A549 (cell line): ENCODE measurements around the gene PAX9. TPM values are rescaled to one million over a fixed set of nuclear protein-coding genes. Genes with fewer than 3 reads are reported as not detected.
A peak's percentile ranks its signal among the peaks of the same experiment; 100 is the strongest.

Experiments
- ATAC-seq, 2 experiments: fragments of 200-7000 bp in 1 of 2; fragments of >200 bp in 1 of 2; cut with Nextera tagmentation in 1 of 2; cut with Tn5 transposase in 1 of 2; 3 replicates each; pipeline versions ENCODE4 v1.8.0 to v1.9.1; 2018 to 2020; ENCODE audit warnings: mild to moderate bottlenecking in 1 of 2, moderate library complexity in 1 of 2
- CTCF ChIA-PET: fragments of 300-600 bp; sonication (Branson Sonifier 250); formaldehyde crosslinking; extraction: SDS; loops from one replicate; lab custom pipeline; 2021; ENCODE audit warnings: antibody characterized with exemption, inconsistent platforms; lab: Yijun Ruan, JAX
- POLR2A ChIA-PET: fragments of 350-600 bp; formaldehyde crosslinking; extraction: SDS; loops from one replicate; lab custom pipeline; 2021; ENCODE audit warnings: antibody characterized with exemption, inconsistent platforms; lab: Yijun Ruan, JAX
- DNase-seq, 2 experiments: peaks; one replicate each; pipeline versions ENCODE4 v3.0.0 to v3.0.0-alpha.2; 2011 to 2016; ENCODE audit warnings: low read depth in 1 of 2, low spot score in 1 of 2
- FAIRE-seq: peaks from 2 replicates; lab custom pipeline; 2011; peaks lifted over from hg19 to GRCh38; lab: Jason Lieb, UNC
- H3K27ac ChIP-seq, 2 experiments: fragments of >200 bp; sonication (Bioruptor Twin); formaldehyde crosslinking; 3 replicates each; pipeline ENCODE4 v1.5.1; 2016 to 2017
- H3K4me1 ChIP-seq: fragments of >200 bp; sonication (Bioruptor Twin); formaldehyde crosslinking; 3 replicates; pipeline ENCODE4 v1.6.1; 2016
- H3K4me2 ChIP-seq: fragments of >200 bp; sonication (Bioruptor Twin); formaldehyde crosslinking; 3 replicates; pipeline ENCODE4 v1.6.1; 2016
- H3K4me3 ChIP-seq: fragments of >200 bp; sonication (Bioruptor Twin); formaldehyde crosslinking; 3 replicates; pipeline ENCODE4 v1.5.1; 2016
- H3K9me3 ChIP-seq: fragments of >200 bp; sonication (Bioruptor Twin); formaldehyde crosslinking; 3 replicates; pipeline ENCODE4 v1.6.1; 2016
- BHLHE40 ChIP-seq: IDR thresholded peaks from 2 replicates; pipeline ENCODE4 v1.6.1; 2012; ENCODE audit warnings: low read depth, low read length, inconsistent platforms
- CBX2 ChIP-seq: fragments of 200-600 bp; sonication (generic); IDR thresholded peaks from 2 replicates; pipeline ENCODE4 v1.6.1; 2016; ENCODE audit warnings: low read depth, mild to moderate bottlenecking, borderline replicate concordance
- CHD4 ChIP-seq: fragments of 200-600 bp; sonication (generic); IDR thresholded peaks from 2 replicates; pipeline ENCODE4 v1.6.1; 2016; ENCODE audit warnings: antibody characterized with exemption, mild to moderate bottlenecking, borderline replicate concordance
- E2F6 ChIP-seq: IDR thresholded peaks from 2 replicates; pipeline ENCODE4 v1.6.1; 2012; ENCODE audit warnings: low read depth, borderline replicate concordance
- EHF ChIP-seq: fragments of 250-450 bp; sonication (Bioruptor Pico); IDR thresholded peaks from 2 replicates; pipeline ENCODE4 v1.5.0; 2020; ENCODE audit warnings: mild to moderate bottlenecking
- EP300 ChIP-seq, 2 experiments: fragments of >200 bp; sonication (Bioruptor Twin); formaldehyde crosslinking; IDR thresholded peaks; 2 replicates in 1 of 2; 3 replicates in 1 of 2; pipeline ENCODE4 v1.6.1; 2016 to 2017
- ESRRA ChIP-seq: fragments of 150-350 bp; IDR thresholded peaks from 2 replicates; pipeline ENCODE4 v1.6.1; 2014; ENCODE audit warnings: mild to moderate bottlenecking, low read length, borderline replicate concordance
- FOSB ChIP-seq: fragments of 250-450 bp; sonication (Bioruptor Pico); IDR thresholded peaks from 2 replicates; pipeline ENCODE4 v1.5.0; 2020; ENCODE audit warnings: mild to moderate bottlenecking, moderate library complexity
- FOSL2 ChIP-seq, 2 experiments: fragments of 450-650 bp in 1 of 2; fragments of >200 bp in 1 of 2; sonication (Bioruptor Twin) in 1 of 2; formaldehyde crosslinking; IDR thresholded peaks; 2 replicates each; pipeline versions ENCODE4 v1.5.0 to v1.6.1; 2016 to 2020; ENCODE audit warnings: mild to moderate bottlenecking in 1 of 2, moderate library complexity in 1 of 2
- FOXS1 ChIP-seq: fragments of 250-450 bp; sonication (Bioruptor Pico); IDR thresholded peaks from 2 replicates; pipeline ENCODE4 v1.5.0; 2020; ENCODE audit warnings: mild to moderate bottlenecking, moderate library complexity
- HEYL ChIP-seq: fragments of 250-450 bp; sonication (Bioruptor Pico); IDR thresholded peaks from 2 replicates; pipeline ENCODE4 v1.8.0; 2021; ENCODE audit warnings: mild to moderate bottlenecking, moderate library complexity
- HOXB5 ChIP-seq: fragments of 250-450 bp; sonication (Bioruptor Pico); IDR thresholded peaks from 2 replicates; pipeline ENCODE4 v1.5.0; 2020; ENCODE audit warnings: mild to moderate bottlenecking, moderate library complexity
- JUN ChIP-seq, 2 experiments: fragments of >200 bp; sonication (Bioruptor Twin); formaldehyde crosslinking; IDR thresholded peaks; 2 replicates in 1 of 2; 3 replicates in 1 of 2; pipeline ENCODE4 v1.6.1; 2016 to 2017
- JUNB ChIP-seq: fragments of >200 bp; sonication (Bioruptor Twin); formaldehyde crosslinking; IDR thresholded peaks from 2 replicates; pipeline ENCODE4 v1.6.1; 2016
- KDM1A ChIP-seq: fragments of 200-600 bp; sonication (generic); IDR thresholded peaks from 2 replicates; pipeline ENCODE4 v1.6.1; 2016; ENCODE audit warnings: low read depth, mild to moderate bottlenecking
- KDM5A ChIP-seq: fragments of 200-600 bp; sonication (generic); IDR thresholded peaks from 2 replicates; pipeline ENCODE4 v1.6.1; 2016; ENCODE audit warnings: antibody characterized with exemption, mild to moderate bottlenecking
- MAFK ChIP-seq: fragments of 450-650 bp; IDR thresholded peaks from 2 replicates; pipeline ENCODE4 v1.6.1; 2014; ENCODE audit not compliant: partially characterized antibody
- MYC ChIP-seq: IDR thresholded peaks from 2 replicates; pipeline ENCODE4 v1.6.1; 2012; ENCODE audit warnings: mild to moderate bottlenecking, inconsistent platforms, low read length, improper control_type of control experiment, borderline replicate concordance
- NFE2L2 ChIP-seq: fragments of 150-350 bp; conservative IDR thresholded peaks from 2 replicates; pipeline ENCODE4 v1.6.1; 2014; ENCODE audit warnings: low read length
- NR3C1 ChIP-seq: fragments of >200 bp; sonication (Bioruptor Twin); formaldehyde crosslinking; IDR thresholded peaks from 3 replicates; pipeline ENCODE4 v1.6.1; 2017
- PHF8 ChIP-seq: fragments of 200-600 bp; sonication (generic); IDR thresholded peaks from 2 replicates; pipeline ENCODE4 v1.6.1; 2016; ENCODE audit warnings: low read depth, mild to moderate bottlenecking, antibody characterized with exemption, moderate library complexity, borderline replicate concordance
- POLR2A ChIP-seq: IDR thresholded peaks from 2 replicates; pipeline ENCODE4 v1.6.1; 2012; ENCODE audit warnings: mild to moderate bottlenecking, low read length
- RAD21 ChIP-seq, 2 experiments: fragments of >200 bp in 1 of 2; sonication (Bioruptor Twin) in 1 of 2; formaldehyde crosslinking in 1 of 2; IDR thresholded peaks in 1 of 2; conservative IDR thresholded peaks in 1 of 2; 2 replicates in 1 of 2; 3 replicates in 1 of 2; pipeline ENCODE4 v1.6.1; 2012 to 2018; ENCODE audit warnings: inconsistent platforms in 1 of 2
- RARB ChIP-seq: fragments of 250-450 bp; sonication (Bioruptor Pico); IDR thresholded peaks from 2 replicates; pipeline ENCODE4 v1.8.0; 2021; ENCODE audit warnings: mild to moderate bottlenecking, moderate library complexity
- REST ChIP-seq: fragments of 200-600 bp; sonication (generic); IDR thresholded peaks from 2 replicates; pipeline ENCODE4 v1.6.1; 2016; ENCODE audit warnings: antibody characterized with exemption, mild to moderate bottlenecking, moderate library complexity
- RFX5 ChIP-seq: fragments of 450-650 bp; IDR thresholded peaks from 2 replicates; pipeline ENCODE4 v1.7.1; 2014; ENCODE audit warnings: antibody characterized with exemption, mild to moderate bottlenecking, moderate library complexity
- ZNF302 ChIP-seq: fragments of 250-450 bp; sonication (Bioruptor Pico); IDR thresholded peaks from 2 replicates; pipeline ENCODE4 v1.9.0; 2021; ENCODE audit warnings: inconsistent platforms, mild to moderate bottlenecking, moderate library complexity
- WGBS: methylation state at CpG from one replicate; pipeline ENCODE4 v1.1.6; 2017; ENCODE audit errors: missing lambda C conversion rate; 5-methylcytosine and 5-hydroxymethylcytosine counted together
- polyA plus RNA-seq, 4 experiments: library from polyadenylated mRNA; depleted of rRNA in 3 of 4; stranded (reverse); fragments of >200 nt; fragmentation: RNase III in 1 of 4; extraction: RNeasy Plus Mini Kit Qiagen cat#74134 plus additional on column Dnase treatment in 1 of 4; gene quantifications; 2 replicates in 3 of 4; 3 replicates in 1 of 4; pipeline ENCODE4 v1.2.3, GENCODE V29; 2011 to 2017

PAX9 gene
- polyA plus RNA-seq, 2 of the 4 experiments (the other 2 are of a cell fraction), result 0.75 to 1.8 TPM

GRCh38 chr14:36633580-36633979 is 28.1 kb upstream of the PAX9 start:
- 39% methylated on average over 3 of the region's 3 CpGs for WGBS
- DNase-seq (no peak), ATAC-seq (no peak), FAIRE-seq (no peak)
- Histone ChIP-seq H3K9me3 (no peaks in the 10 kb centered on the region; the same call in 2 of the 3 replicates), H3K4me3 (no peak overlapping the region), H3K27ac (no peak overlapping the region)
- CTCF ChIA-PET, result interaction anchor here (0.8 to 1.6 kb wide), 4 partner anchors 13 to 28 kb away, joined by 3 to 7 read pairs (median 4); no protein-coding TSS in a partner anchor
- TF ChIP-seq JUNB (no peak), E2F6 (no peak), RFX5 (no peak), KDM1A (no peak), FOSL2 (IDR thresholded peaks at IDR 0.05) (no peak), FOSL2 (CRISPR knock-in tag; IDR thresholded peaks at IDR 0.05) (no peak), EHF (CRISPR knock-in tag) (no peak), RAD21 (conservative IDR thresholded peaks at IDR 0.05 in 1 of 2, IDR thresholded peaks at IDR 0.05 in 1 of 2) (no peak), RARB (CRISPR knock-in tag) (no peak), EP300 (IDR thresholded peaks at IDR 0.05) (no peak), FOXS1 (CRISPR knock-in tag) (no peak)
- TF ChIP-seq, all 56 proteins: peak for 0
- POLR2A ChIA-PET, result no interaction called here
- H3K4me1 ChIP-seq, result no peaks in the 10 kb centered on the region
- H3K4me2 ChIP-seq, result no peak overlapping the region

GRCh38 chr14:36646664-36647416 is 14.8 kb upstream of the PAX9 start:
- CTCF ChIA-PET, result interaction anchor here (0.6 to 10.8 kb wide), 22 partner anchors 7 to 1201 kb away, joined by 3 to 130 read pairs (median 6); partner anchors contain the start of gene PAX9
- POLR2A ChIA-PET, result no interaction called here
- Histone ChIP-seq H3K4me1 (peaks cover 5% of the 10 kb centered on the region; the same call in 2 of the 3 replicates), H3K9me3 (no peaks in the 10 kb centered on the region), H3K4me3 (no peak overlapping the region; the same call in 2 of the 3 replicates), H3K27ac (peak overlapping the region in 1 of 2 experiments; percentile 81; a peak in 2 of 6 replicates), H3K4me2 (peak overlapping the region; percentile 89)
- TF ChIP-seq NR3C1, result no peak
- no peak for TF ChIP-seq MYC
- TF ChIP-seq BHLHE40, result no peak
- TF ChIP-seq ESRRA, result no peak
- no peak for TF ChIP-seq FOSB (CRISPR knock-in tag)
- TF ChIP-seq CHD4, result no peak
- TF ChIP-seq EHF (CRISPR knock-in tag), result no peak
- no peak for TF ChIP-seq NFE2L2
- no peak for TF ChIP-seq POLR2A
- no peak for TF ChIP-seq KDM1A
- no peak for TF ChIP-seq MAFK
- TF ChIP-seq KDM5A, result no peak
- DNase-seq (no peak), FAIRE-seq (no peak), ATAC-seq (peak; percentile 6 to 16; a peak in 2 of 6 replicates)
- WGBS, result 84% methylated on average over 42 of the region's 55 CpGs

- no peak for FAIRE-seq
- TF ChIP-seq HEYL (no peak), FOXS1 (CRISPR knock-in tag) (no peak), PHF8 (no peak), BHLHE40 (no peak), FOSB (CRISPR knock-in tag) (no peak), CBX2 (no peak), ZNF302 (CRISPR knock-in tag) (no peak), KDM1A (no peak), REST (no peak), CHD4 (no peak), EHF (CRISPR knock-in tag) (no peak), JUN (IDR thresholded peaks at IDR 0.05) (no peak), ESRRA (no peak), KDM5A (no peak), HOXB5 (CRISPR knock-in tag) (no peak), MAFK (no peak)
- Histone ChIP-seq H3K4me1 (peaks cover 5% of the 10 kb centered on the region; the same call in 2 of the 3 replicates), H3K4me3 (peak overlapping the region; percentile 51), H3K9me3 (no peaks in the 10 kb centered on the region), H3K27ac (peak overlapping the region; percentile 60 to 81), H3K4me2 (peak overlapping the region; percentile 89)
- ChIA-PET POLR2A (interaction anchor here (2.2 kb wide), 1 partner anchor 295 kb away, joined by 5 read pairs; no protein-coding TSS in a partner anchor), CTCF (interaction anchor here (0.6 to 10.8 kb wide), 26 partner anchors 8 to 585 kb away, joined by 3 to 130 read pairs (median 5); partner anchors contain the start of gene PAX9)
- WGBS, result 5% methylated on average over 4 of the region's 34 CpGs
- DNase-seq, result no peak
- no peak; a peak in 1 of 6 replicates for ATAC-seq
Measured at GRCh38 chr14:36647417-36647823, 14.2 kb upstream of the PAX9 start.
